SK-N-SH treated with all-trans-retinoic acid at 6 μM for 48 hours (cell line): ENCODE measurements around the gene MMS19.

Experiments
- BACH2 ChIP-seq: fragments of 250-450 bp; sonication (Bioruptor Pico); IDR thresholded peaks from 2 replicates; pipeline ENCODE4 v1.9.0; 2021; ENCODE audit warnings: mild to moderate bottlenecking, borderline replicate concordance
- GLIS3 ChIP-seq: fragments of 250-450 bp; sonication (Bioruptor Pico); IDR thresholded peaks from 2 replicates; pipeline ENCODE4 v1.5.0; 2020; ENCODE audit warnings: mild to moderate bottlenecking, moderate library complexity
- ISL1 ChIP-seq: fragments of 250-450 bp; sonication (Bioruptor Pico); IDR thresholded peaks from 2 replicates; pipeline ENCODE4 v2.1.2; 2022; ENCODE audit warnings: mild to moderate bottlenecking, moderate library complexity
- OSR1 ChIP-seq: fragments of 250-450 bp; sonication (Bioruptor Pico); IDR thresholded peaks from 2 replicates; pipeline ENCODE4 v1.8.0; 2022; ENCODE audit warnings: moderate library complexity, mild to moderate bottlenecking, inconsistent platforms
- RARB ChIP-seq: fragments of 250-450 bp; sonication (Bioruptor Pico); IDR thresholded peaks from 2 replicates; pipeline ENCODE4 v1.8.0; 2021; ENCODE audit warnings: mild to moderate bottlenecking, moderate library complexity
- TCF4 ChIP-seq: fragments of 250-450 bp; sonication (Bioruptor Pico); IDR thresholded peaks from 2 replicates; pipeline ENCODE4 v1.8.0; 2021; ENCODE audit warnings: mild to moderate bottlenecking, moderate library complexity, borderline replicate concordance
- ZFP3 ChIP-seq: fragments of 250-450 bp; sonication (Bioruptor Pico); IDR thresholded peaks from 2 replicates; pipeline ENCODE4 v1.5.0; 2020; ENCODE audit warnings: mild to moderate bottlenecking, moderate library complexity
- ZNF8 ChIP-seq: fragments of 450-650 bp; formaldehyde crosslinking; IDR thresholded peaks from 2 replicates; pipeline ENCODE4 v1.5.0; 2020; ENCODE audit warnings: mild to moderate bottlenecking, moderate library complexity
- TF ChIP-seq, protein P1 (sequence below): fragments of 250-450 bp; sonication (Bioruptor Pico); IDR thresholded peaks from 2 replicates; pipeline ENCODE4 v1.8.0; 2020; ENCODE audit warnings: mild to moderate bottlenecking, moderate library complexity, borderline replicate concordance
- TF ChIP-seq, protein P2 (sequence below): fragments of 250-450 bp; sonication (Bioruptor Pico); IDR thresholded peaks from 2 replicates; pipeline ENCODE4 v1.8.0; 2021; ENCODE audit warnings: low read depth, mild to moderate bottlenecking, moderate library complexity, borderline replicate concordance
- TF ChIP-seq, protein P3 (sequence below): fragments of 250-450 bp; sonication (Bioruptor Pico); IDR thresholded peaks from 2 replicates; pipeline ENCODE4 v1.5.1; 2021; ENCODE audit warnings: mild to moderate bottlenecking, moderate library complexity

DNA sequence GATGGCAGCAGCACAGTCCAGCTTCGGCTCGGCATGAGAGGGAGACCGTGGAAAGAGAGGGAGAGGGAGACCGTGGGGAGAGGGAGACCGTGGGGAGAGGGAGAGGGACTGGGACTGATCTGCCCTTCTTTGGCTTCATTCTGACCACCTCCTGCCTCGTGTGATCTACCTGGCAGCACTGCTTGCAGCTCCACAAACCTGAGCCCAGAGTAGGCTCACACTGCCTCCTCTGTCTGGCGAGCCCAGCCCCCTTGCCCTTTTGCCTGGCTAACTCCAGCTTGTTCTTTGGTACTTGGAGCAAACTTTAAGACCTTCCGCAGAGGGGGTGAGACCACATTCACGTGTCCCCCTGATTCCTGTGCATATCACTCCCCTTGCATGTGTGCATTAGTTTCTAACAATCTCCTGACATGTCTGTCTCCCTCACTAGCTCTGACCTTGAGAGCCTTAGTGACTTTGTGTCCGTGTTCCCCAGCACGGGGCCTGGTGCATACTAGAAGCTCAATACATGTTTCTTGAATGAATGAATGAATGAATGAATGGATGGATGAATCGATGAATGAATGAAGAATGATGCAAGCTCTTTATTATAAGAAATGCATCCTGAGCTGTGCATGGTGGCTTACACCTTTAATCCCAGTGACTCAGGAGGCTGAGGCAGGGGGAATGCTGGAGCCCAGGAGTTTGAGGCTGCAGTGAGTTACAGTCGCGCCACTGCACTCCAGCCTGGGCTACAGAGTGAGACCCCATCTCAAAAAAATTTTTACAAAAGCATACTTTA lies 31.7 kb upstream of the MMS19 start:
- TF ChIP-seq, protein P1, sequence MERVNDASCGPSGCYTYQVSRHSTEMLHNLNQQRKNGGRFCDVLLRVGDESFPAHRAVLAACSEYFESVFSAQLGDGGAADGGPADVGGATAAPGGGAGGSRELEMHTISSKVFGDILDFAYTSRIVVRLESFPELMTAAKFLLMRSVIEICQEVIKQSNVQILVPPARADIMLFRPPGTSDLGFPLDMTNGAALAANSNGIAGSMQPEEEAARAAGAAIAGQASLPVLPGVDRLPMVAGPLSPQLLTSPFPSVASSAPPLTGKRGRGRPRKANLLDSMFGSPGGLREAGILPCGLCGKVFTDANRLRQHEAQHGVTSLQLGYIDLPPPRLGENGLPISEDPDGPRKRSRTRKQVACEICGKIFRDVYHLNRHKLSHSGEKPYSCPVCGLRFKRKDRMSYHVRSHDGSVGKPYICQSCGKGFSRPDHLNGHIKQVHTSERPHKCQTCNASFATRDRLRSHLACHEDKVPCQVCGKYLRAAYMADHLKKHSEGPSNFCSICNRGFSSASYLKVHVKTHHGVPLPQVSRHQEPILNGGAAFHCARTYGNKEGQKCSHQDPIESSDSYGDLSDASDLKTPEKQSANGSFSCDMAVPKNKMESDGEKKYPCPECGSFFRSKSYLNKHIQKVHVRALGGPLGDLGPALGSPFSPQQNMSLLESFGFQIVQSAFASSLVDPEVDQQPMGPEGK (CRISPR knock-in tag), result no peak
- TF ChIP-seq ISL1 (CRISPR knock-in tag) (no peak), TCF4 (CRISPR knock-in tag) (no peak), BACH2 (CRISPR knock-in tag) (no peak), OSR1 (CRISPR knock-in tag) (no peak), GLIS3 (CRISPR knock-in tag) (no peak), ZFP3 (CRISPR knock-in tag) (no peak), RARB (CRISPR knock-in tag) (no peak), ZNF8 (no peak)
- TF ChIP-seq, protein P2, sequence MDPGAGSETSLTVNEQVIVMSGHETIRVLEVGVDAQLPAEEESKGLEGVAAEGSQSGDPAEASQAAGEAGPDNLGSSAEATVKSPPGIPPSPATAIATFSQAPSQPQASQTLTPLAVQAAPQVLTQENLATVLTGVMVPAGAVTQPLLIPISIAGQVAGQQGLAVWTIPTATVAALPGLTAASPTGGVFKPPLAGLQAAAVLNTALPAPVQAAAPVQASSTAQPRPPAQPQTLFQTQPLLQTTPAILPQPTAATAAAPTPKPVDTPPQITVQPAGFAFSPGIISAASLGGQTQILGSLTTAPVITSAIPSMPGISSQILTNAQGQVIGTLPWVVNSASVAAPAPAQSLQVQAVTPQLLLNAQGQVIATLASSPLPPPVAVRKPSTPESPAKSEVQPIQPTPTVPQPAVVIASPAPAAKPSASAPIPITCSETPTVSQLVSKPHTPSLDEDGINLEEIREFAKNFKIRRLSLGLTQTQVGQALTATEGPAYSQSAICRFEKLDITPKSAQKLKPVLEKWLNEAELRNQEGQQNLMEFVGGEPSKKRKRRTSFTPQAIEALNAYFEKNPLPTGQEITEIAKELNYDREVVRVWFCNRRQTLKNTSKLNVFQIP, result no peak
- TF ChIP-seq, protein P3, sequence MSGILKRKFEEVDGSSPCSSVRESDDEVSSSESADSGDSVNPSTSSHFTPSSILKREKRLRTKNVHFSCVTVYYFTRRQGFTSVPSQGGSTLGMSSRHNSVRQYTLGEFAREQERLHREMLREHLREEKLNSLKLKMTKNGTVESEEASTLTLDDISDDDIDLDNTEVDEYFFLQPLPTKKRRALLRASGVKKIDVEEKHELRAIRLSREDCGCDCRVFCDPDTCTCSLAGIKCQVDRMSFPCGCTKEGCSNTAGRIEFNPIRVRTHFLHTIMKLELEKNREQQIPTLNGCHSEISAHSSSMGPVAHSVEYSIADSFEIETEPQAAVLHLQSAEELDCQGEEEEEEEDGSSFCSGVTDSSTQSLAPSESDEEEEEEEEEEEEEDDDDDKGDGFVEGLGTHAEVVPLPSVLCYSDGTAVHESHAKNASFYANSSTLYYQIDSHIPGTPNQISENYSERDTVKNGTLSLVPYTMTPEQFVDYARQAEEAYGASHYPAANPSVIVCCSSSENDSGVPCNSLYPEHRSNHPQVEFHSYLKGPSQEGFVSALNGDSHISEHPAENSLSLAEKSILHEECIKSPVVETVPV (CRISPR knock-in tag), result no peak
